Esophagus squamous epithelium (tissue), 4 donors: Measurements from ENCODE around the gene PDZRN3.

ENCODE experiments used
- POLR2A ChIP-seq, 4 donors: fragments of 450-650 bp; IDR thresholded peaks; one replicate each; pipeline ENCODE4 v1.6.1; 2017; ENCODE audit warnings: antibody characterized with exemption in 4 of 4, mild to moderate bottlenecking in 4 of 4, moderate library complexity in 3 of 4
- TF ChIP-seq, protein P1 (sequence below), 6 experiments: fragments of 450-650 bp in 4 of 6; fragments of 200-600 bp in 2 of 6; sonication (generic) in 2 of 6; IDR thresholded peaks; one replicate each; pipeline ENCODE4 v1.5.1; 2016 to 2019; ENCODE audit warnings: antibody characterized with exemption in 6 of 6, mild to moderate bottlenecking in 4 of 6, moderate library complexity in 4 of 6

DNA sequence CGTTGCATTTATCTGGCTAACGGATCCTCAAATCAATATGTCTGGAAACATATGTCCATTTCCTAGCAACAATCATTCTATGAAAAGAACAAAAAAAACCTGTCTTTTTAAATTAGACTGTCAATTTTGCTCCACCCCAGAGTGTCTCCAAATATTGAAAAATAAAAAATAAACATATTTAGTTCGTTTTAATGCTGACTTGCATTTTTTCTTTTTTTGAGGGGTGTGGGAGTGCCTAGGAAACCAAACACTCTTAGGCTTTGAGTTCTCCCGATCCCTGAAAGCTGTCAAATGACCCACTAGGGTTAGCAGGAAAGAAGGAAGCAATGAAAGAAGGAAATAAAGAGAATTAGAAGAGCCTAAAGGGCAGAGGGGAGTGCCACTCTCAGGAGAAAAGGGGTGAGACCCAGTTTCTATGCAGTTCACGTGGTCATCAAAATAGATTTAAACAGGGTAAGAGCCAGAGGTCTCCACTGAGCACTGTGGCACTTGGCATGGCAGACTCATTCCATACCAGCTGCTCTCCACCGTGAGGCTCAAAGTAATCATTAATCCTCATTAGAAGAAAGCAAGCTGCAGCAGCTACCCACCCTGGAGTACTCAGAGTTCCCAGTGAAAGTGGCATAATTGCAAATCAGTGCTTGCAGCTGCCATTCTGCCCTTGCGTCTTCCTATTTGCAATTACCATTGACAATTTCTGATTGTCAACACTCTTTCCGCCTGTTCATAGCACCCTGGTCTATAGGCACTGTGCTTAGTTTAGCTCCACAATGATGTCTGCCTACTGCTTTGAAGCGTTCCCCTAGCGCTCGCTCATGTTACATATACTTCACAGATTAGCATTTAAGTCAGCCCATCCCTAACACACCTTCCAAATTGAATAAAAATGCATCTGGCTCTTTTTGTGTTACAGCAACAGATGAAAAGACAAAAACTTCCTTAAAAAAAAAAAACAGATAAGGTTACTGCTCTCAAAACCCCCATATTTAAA is 32.3 kb downstream of the PDZRN3 start:
- TF ChIP-seq, protein P1, sequence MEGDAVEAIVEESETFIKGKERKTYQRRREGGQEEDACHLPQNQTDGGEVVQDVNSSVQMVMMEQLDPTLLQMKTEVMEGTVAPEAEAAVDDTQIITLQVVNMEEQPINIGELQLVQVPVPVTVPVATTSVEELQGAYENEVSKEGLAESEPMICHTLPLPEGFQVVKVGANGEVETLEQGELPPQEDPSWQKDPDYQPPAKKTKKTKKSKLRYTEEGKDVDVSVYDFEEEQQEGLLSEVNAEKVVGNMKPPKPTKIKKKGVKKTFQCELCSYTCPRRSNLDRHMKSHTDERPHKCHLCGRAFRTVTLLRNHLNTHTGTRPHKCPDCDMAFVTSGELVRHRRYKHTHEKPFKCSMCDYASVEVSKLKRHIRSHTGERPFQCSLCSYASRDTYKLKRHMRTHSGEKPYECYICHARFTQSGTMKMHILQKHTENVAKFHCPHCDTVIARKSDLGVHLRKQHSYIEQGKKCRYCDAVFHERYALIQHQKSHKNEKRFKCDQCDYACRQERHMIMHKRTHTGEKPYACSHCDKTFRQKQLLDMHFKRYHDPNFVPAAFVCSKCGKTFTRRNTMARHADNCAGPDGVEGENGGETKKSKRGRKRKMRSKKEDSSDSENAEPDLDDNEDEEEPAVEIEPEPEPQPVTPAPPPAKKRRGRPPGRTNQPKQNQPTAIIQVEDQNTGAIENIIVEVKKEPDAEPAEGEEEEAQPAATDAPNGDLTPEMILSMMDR (IDR thresholded peaks at IDR 0.05), result no peak
- no peak for TF ChIP-seq POLR2A (IDR thresholded peaks at IDR 0.05)
